HTERT RPE-1 (cell line): ENCODE data around the gene NNT.
"Not testable (repeated sequence)": the region's sequence is repeated elsewhere in the genome, so short reads cannot be mapped to it uniquely, and the experiment has no call there.

ENCODE experiments used
- in situ Hi-C: fragments of 300-500 bp; cut with MboI; formaldehyde crosslinking; loops from 4 replicates; pipeline ENCODE4 v1.14.3; 2020; ENCODE audit warnings: low sequenced_read_pairs

The NNT gene

GRCh38 chr5:43663916-43664315 is 60.9 kb downstream of the NNT start:
- in situ Hi-C loops, result no loop called here

DNA sequence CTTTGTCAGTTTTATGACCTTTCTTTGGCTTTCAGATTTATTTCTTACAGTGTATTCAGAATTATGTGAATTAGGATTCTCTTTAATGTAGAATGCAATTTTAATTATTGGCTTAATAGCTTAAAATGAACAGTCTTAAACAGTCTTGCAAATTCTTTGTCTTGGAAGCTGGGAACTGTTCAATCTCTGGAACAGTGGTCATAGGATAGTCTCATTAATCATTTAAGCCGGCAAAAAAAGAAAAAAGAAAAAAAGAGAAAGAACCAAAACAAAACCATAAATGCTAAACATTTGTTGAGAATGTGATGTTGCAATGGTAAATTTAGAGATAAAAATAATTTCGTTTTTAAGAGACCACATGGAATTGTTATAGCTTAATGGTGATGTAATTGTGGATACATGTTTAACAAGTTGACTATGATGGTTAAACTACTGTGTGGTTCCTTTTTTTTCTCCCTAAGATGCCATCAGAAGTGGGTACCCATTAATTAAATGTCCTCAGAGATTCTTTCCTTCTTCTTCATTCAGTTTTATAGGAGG is 61.6 kb downstream of the NNT start:
- in situ Hi-C loops, result no loop called here

DNA sequence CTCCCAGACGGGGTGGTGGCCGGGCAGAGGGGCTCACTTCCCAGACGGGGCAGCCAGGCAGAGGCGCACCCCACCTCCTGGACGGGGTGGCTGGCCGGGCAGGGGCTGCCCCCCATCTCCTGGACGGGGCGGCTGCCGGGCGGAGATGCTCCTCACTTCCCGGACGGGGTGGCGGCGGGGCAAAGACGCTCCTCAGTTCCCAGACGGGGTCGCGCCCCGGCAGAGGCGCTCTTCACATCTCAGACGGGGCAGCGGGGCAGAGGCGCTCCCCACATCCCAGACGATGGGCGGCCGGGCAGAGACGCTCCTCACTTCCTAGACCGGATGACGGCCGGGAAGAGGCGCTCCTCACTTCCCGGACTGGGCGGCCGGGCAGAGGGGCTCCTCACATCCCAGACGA is 62.8 kb downstream of the NNT start:
- in situ Hi-C loops, result not testable (repeated sequence)

GRCh38 chr5:43666728-43667127 is 63.7 kb downstream of the NNT start:
- in situ Hi-C loops, result not testable (repeated sequence)

GRCh38 chr5:43667379-43667778 is 64.4 kb downstream of the NNT start:
- in situ Hi-C loops, result not testable (repeated sequence)

DNA sequence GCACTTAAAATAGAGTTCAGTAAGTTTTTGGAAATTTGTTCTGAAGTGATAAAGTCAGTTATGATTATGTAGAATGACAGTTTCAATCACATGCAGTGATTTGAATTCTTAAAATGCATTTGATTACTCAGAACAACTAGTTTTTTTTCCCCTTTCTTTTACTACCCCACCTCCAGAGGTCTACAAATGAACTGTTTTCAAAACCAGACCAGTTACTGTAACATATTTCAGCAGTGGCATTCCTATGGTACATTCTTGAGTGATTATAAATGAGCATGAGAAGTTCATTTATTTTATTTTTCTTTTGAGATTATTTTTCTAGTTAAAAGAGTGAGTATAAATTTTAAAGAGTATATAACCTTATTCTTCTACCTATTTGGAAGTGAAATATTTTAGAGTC is 71.6 kb downstream of the NNT start:
- in situ Hi-C loops, result no loop called here

- in situ Hi-C loops, result no loop called here
Observed at GRCh38 chr5:43675357-43675756, 72.4 kb downstream of the NNT start.

GRCh38 chr5:43676083-43676840 is 73.3 kb downstream of the NNT start:
- in situ Hi-C loops, result no loop called here

- in situ Hi-C loops, result no loop called here
Observed at GRCh38 chr5:43677253-43677652, 74.3 kb downstream of the NNT start.

DNA sequence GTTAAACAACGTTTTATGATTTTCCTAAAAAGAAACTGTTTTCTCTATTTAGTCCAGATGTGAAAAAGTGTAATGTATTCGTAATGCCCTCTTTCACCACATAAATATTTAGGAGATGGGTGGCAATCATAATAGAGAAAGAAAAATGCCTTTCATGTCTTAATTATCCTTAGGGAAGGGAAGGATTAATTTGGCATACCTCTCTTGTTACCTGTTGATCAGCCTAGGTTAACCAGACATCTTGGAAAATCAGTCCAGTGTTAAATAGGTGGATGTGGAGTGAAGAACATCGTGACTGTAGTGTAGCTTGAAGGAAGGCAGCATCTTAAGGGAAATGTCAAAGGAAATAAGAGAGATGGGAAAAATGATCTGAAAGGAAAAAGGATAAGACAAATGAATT is 76.2 kb downstream of the NNT start:
- in situ Hi-C loops, result no loop called here

DNA sequence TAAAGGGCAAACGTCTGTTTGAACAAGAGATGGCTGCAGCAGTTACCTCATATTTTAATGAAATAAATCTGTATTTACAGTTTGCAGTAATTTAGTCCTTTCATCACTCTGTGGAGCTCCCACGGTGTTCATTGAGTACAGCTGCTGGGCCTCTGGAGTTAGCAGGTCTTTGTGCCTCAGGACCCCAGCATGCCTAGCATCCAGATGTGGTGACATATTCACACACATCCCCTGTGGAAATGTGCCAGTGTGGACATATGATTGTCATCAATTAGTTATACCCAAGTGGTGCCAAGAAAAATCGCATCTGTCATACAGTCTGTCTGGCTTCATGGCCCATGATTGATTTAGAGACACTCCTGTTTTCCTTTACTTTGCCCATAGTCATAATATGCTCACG is 77.3 kb downstream of the NNT start:
- in situ Hi-C loops, result no loop called here

- in situ Hi-C loops, result no loop called here
Observed at GRCh38 chr5:43683884-43684471, 81.0 kb downstream of the NNT start.

DNA sequence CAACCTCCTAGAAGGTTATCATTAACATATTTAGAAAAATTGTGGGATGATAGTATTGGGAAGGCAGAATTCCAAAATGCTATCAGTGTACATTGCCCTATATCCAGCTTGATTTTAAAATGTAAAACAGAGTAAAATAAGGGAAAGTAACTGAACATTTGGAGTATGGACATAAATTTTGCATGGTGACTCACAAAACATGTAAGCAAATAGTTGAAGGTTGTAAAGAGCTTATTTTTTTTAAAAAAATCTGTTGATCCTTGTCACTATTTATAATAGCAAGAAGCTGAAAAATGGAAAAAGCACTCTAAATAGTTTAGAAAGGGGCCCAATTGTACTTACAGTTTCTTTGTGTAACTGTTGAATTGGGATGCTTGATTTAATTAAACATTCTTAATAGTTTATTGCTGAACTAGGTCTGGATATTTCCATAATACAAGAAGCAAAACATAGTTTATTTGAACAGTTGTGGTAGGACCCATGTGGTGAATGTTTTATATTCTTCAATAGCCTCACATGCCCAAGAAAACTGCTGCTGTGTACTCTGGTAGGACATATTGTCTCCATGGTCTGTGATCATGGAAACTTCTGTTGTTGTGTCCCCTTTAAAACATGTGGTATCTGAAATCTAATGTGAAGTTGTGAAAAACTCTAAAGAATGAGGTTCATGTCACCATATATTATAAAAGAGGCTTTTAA is 82.4 kb downstream of the NNT start:
- in situ Hi-C loops, result no loop called here

DNA sequence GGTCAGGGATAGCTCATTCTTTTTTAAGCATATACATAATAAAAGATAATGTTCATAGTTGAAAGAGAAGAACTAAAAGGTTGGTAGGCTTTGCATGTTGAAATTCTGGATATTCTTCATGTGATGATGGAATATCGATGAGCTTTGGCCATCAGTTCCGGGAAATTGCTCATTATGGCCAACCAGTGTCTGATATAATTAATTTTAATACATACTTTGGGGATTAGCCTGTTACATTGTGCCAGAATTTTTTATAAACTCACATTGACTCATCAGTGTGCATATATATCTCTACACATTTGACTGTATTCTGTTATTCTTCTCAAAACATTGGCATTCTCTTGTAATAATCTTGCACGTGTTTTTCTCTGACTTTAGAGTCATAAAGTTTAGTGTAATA is 84.3 kb downstream of the NNT start:
- in situ Hi-C loops, result no loop called here

- in situ Hi-C loops, result no loop called here
Observed at GRCh38 chr5:43691275-43691674, 88.3 kb downstream of the NNT start.

DNA sequence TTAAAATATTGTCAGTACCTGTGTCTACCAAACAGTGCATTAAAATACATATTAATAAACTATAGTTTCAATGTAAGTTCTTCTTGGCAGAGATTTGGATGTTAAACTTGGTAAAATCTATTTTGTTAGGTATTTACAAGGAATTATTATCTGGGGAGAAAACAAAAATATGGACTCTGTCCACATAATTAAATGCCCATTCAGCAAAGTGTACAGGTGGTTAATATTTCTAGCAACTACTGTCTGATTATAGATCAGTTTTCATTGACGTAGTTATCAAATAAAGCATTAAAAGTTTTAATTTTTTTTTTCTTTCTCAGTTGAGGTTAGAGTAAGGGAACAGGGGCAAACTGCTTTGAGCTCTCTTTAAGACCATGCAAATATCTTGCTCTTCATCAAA is 88.9 kb downstream of the NNT start:
- in situ Hi-C loops, result no loop called here

DNA sequence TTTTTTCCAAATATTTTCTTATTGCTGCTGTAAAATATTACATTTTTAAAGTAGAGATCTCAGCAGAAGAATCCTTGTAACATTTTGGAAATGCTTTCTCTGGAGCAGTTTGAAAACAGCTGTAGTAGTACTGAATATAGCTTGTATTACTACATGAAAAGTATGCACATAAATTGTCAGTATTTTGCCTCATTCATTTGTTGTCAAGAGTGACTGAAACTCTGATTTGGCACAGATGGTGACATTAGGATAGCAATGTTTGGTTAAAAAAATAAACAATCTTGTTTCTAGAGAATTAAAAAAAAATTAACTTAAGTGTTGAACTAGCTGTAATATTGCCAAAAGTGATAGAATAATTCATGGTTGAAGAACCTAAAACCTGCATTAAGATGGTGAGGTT is 90.4 kb downstream of the NNT start:
- in situ Hi-C loops, result no loop called here

- in situ Hi-C loops, result no loop called here
Observed at GRCh38 chr5:43694027-43694426, 91.0 kb downstream of the NNT start.

DNA sequence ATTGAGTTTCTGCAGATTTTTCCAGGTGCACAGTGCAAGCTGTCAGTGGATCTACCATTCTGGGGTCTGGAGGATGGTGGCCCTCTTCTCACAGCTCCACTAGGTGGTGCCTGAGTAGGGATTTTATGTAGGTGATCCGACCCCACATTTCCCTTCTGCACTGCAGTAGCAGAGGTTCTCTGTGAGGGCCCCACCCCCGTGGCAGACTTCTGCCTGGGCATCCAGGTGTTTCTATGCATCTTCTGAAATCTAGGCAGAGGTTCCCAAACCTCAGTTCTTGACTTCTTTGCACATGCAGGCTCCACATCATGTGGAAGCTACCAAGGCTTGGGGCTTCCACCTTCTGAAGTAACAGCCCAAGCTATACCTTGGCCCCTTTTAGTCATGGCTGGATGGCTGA is 93.5 kb downstream of the NNT start:
- in situ Hi-C loops, result not testable (repeated sequence)

DNA sequence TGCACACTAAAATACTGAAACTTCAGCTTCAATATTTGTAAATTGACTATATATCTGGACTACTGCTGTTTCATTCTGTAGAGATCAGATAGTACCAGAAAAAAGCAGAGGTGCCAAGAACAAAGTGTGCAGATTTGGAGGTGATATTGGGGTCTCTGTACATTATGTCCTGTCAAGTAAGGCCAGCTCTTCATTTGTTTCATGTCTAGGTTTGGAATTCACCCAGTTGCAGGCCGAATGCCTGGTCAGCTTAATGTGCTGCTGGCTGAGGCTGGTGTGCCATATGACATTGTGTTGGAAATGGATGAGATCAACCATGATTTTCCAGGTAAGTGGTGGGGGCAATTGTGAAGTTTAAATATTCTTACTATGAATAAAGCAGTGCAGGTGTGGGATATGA is 96.9 kb downstream of the NNT start:
- in situ Hi-C loops, result no loop called here

GRCh38 chr5:43700601-43701000 is 97.6 kb downstream of the NNT start:
- in situ Hi-C loops, result no loop called here

DNA sequence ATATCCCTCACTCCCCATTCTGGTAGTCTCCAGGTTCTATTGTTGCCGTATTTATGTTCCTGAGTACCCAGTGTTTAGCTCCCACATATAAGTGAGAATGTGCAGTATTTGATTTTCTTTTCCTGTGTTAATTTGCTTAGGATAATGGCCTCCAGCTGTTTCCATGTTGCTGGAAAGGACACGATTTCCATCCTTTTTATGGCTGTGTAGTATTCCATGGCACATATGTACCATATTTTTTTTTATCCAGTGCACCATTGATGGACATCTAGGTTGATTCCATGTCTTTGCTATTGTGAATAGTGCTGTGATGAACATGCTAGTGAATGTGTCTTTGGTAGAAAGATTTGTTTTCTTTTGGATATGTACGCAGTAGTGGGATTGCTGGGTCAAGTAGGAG is 98.2 kb downstream of the NNT start:
- in situ Hi-C loops, result no loop called here
